DMS79 treated with DMSO at 0.1 percent for 48 hours (cell line): Measurements from ENCODE around the gene IGFBP7.

Experiments
- DNase-seq: peaks from one replicate; lab custom pipeline; 2025; lab: John Stamatoyannopoulos, UW

The IGFBP7 gene

GRCh38 chr4:57109847-57110639, at the start of gene IGFBP7:
TSS of gene IGFBP7 (minus strand) at chr4:57110385. CDS start at chr4:57110351, 34 bp downstream.
- DNase-seq = peak; percentile 6

- DNase-seq = no peak
Measured at GRCh38 chr4:57159866-57160265, 49.7 kb upstream of the IGFBP7 start.

GRCh38 chr4:57158762-57159161, 48.6 kb upstream of the IGFBP7 start:
- no peak for DNase-seq

GRCh38 chr4:57158221-57158620, 48.0 kb upstream of the IGFBP7 start:
- DNase-seq = no peak

- DNase-seq = no peak
Measured at GRCh38 chr4:57157596-57158137, 47.5 kb upstream of the IGFBP7 start.

GRCh38 chr4:57156242-57156990, 46.2 kb upstream of the IGFBP7 start:
- DNase-seq = no peak

GRCh38 chr4:57154926-57155325, 44.7 kb upstream of the IGFBP7 start:
- no peak for DNase-seq

- no peak for DNase-seq
Measured at GRCh38 chr4:57154191-57154590, 44.0 kb upstream of the IGFBP7 start.

GRCh38 chr4:57153207-57153606, 43.0 kb upstream of the IGFBP7 start:
- DNase-seq = no peak

- no peak for DNase-seq
Measured at GRCh38 chr4:57151481-57151880, 41.3 kb upstream of the IGFBP7 start.

GRCh38 chr4:57149833-57150232, 39.6 kb upstream of the IGFBP7 start:
- no peak for DNase-seq

- DNase-seq = no peak
Measured at GRCh38 chr4:57148831-57149505, 38.8 kb upstream of the IGFBP7 start.

- DNase-seq = no peak
Measured at GRCh38 chr4:57148177-57148576, 38.0 kb upstream of the IGFBP7 start.

GRCh38 chr4:57147335-57148060, 37.3 kb upstream of the IGFBP7 start:
- no peak for DNase-seq

- DNase-seq = no peak
Measured at GRCh38 chr4:57146444-57146843, 36.3 kb upstream of the IGFBP7 start.

- no peak for DNase-seq
Measured at GRCh38 chr4:57144466-57144865, 34.3 kb upstream of the IGFBP7 start.

GRCh38 chr4:57139783-57140182, 29.6 kb upstream of the IGFBP7 start:
- DNase-seq = no peak

- DNase-seq = no peak
Measured at GRCh38 chr4:57137261-57137660, 27.1 kb upstream of the IGFBP7 start.

GRCh38 chr4:57136281-57136680, 26.1 kb upstream of the IGFBP7 start:
- DNase-seq = no peak

- no peak for DNase-seq
Measured at GRCh38 chr4:57132743-57133137, 22.6 kb upstream of the IGFBP7 start.

GRCh38 chr4:57131849-57132742, 21.9 kb upstream of the IGFBP7 start:
- DNase-seq = no peak
